OCI-LY1 (cell line): ENCODE data around the gene ETFBKMT.

Experiments used
- EZH2 ChIP-seq: fragments of 200-600 bp; sonication (generic), shearing (Covaris generic); IDR thresholded peaks from 2 replicates; pipeline ENCODE4 v1.8.0; 2017; ENCODE audit warnings: borderline replicate concordance, mixed run types, mild to moderate bottlenecking, antibody characterized with exemption, low read length, moderate library complexity, mixed read lengths
- TF ChIP-seq, protein P1 (sequence below): fragments of 200-600 bp; sonication (generic), shearing (Covaris generic); IDR thresholded peaks from 2 replicates; pipeline ENCODE4 v1.5.1; 2017; ENCODE audit warnings: mild to moderate bottlenecking, antibody characterized with exemption, low read length, moderate library complexity, mixed read lengths

DNA sequence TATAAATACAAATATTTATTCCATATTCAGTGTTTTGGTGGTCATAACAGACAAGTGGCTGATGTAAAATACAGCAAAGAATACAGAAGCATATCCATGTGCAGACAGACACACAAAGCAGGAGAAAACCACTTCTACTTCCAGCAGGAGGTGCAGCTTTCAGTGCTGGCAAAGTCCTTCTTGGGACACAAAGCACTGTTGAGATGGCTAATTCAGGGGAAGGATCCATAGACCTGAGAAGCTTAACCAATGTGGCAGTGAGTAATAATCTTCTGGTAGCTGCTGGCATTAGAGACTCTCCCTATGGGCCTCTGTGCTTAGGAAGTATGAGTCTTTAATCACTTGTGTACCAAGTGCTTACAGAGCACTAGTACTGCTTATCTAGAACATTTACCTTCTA, 42.6 kb downstream of the ETFBKMT start:
- TF ChIP-seq, protein P1, sequence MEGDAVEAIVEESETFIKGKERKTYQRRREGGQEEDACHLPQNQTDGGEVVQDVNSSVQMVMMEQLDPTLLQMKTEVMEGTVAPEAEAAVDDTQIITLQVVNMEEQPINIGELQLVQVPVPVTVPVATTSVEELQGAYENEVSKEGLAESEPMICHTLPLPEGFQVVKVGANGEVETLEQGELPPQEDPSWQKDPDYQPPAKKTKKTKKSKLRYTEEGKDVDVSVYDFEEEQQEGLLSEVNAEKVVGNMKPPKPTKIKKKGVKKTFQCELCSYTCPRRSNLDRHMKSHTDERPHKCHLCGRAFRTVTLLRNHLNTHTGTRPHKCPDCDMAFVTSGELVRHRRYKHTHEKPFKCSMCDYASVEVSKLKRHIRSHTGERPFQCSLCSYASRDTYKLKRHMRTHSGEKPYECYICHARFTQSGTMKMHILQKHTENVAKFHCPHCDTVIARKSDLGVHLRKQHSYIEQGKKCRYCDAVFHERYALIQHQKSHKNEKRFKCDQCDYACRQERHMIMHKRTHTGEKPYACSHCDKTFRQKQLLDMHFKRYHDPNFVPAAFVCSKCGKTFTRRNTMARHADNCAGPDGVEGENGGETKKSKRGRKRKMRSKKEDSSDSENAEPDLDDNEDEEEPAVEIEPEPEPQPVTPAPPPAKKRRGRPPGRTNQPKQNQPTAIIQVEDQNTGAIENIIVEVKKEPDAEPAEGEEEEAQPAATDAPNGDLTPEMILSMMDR = no peak
- TF ChIP-seq EZH2 = no peak
